HG03432 (cell line): Measurements from ENCODE around the gene DOCK3.
"Not testable (repeated sequence)": the region's sequence is repeated elsewhere in the genome, so short reads cannot be mapped to it uniquely, and the experiment has no call there.

Experiments used
- ATAC-seq: cut with Tn5 transposase; IDR thresholded peaks from one replicate; pipeline ENCODE4 v1.9.1; 2021; ENCODE audit warnings: mild to moderate bottlenecking, moderate library complexity; ENCODE audit not compliant: unreplicated experiment

The DOCK3 gene

DNA sequence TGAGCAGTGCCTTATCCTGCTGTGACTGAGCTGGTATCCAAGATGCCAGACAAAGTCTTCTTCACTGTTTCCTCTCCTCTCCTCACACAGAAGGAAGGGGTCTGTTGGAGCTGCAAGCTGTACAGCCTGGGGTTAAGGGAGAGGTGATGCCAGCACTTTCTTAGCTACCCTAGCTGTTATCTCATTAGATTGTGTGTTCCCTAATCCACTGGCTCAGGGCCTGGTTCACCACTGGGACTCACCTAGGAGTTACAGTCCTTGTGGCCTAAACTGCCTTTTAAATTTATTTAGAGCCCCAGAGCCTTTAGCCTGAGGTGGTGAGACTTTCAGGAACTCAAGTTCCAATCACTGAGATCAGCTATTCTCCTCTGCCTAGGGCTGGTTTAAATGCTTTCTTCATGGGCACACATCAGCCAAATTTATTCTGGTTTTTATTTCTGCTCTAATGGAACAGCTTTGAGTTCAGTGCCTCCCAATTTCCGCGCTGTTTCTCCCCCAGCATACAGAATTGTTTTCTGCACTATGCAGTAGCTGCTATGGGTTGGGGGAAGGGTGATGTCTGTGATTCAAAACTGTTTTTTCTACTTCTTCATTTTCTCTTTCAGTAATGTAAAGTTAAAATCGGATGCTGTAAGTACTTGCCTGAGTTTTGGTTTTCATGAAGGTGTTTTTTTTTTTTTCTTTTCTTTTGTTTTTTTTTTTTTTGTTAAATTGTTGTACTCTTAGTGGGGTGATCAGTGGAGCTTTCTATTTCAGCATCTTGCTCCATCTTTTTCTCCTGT lies 198.8 kb downstream of the DOCK3 start:
- ATAC-seq = peak; percentile 72

DNA sequence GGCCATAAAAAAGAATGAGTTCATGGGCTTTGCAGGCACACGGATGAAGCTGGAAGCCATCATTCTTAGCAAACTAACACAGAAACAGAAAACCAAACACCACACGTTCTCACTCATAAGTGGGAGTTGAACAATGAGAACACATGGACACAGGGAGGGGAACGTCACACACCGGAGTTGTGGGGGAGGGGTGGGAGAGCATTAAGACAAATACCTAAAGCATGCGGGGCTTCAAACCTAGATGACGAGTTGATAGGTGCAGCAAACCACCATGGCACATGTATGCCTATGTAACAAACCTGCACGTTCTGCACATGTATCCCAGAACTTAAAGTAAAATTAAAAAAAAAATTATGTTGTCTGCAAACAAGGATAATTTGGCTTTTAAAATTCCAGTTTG lies 200.1 kb downstream of the DOCK3 start:
- not testable (repeated sequence) for ATAC-seq

DNA sequence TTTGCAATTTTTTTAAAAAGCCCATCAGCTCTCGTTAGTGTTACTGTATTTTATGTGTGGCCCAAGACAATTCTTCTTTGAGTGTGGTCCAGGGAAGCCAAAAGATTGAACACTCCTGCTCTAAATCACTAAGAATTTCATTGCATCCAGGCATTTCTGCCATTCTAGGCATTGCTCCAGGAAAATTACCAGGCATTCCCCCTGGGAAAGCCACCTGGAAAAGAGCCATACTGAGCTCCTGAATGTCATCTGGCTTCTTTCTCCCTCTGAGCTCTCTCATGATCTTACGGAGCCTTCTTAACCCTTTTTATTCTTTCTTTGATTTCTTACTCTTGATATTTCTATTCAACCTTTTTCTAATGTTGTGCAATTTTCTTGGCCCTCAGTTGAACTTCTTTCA lies 202.2 kb downstream of the DOCK3 start:
- ATAC-seq = no peak

DNA sequence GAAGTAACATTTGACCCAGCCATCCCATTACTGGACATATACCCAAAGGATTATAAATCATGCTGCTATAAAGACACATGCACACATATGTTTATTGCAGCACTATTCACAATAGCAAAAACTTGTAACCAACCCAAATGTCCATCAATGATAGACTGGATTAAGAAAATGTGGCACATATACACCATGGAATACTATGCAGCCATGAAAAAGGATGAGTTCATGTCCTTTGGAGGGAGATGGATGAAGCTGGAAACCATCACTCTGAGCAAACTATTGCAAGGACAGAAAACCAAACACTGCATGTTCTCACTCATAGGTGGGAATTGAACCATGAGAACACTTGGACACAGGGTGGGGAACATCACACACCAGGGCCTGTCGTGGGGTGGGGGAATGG lies 208.0 kb downstream of the DOCK3 start:
- not testable (repeated sequence) for ATAC-seq

DNA sequence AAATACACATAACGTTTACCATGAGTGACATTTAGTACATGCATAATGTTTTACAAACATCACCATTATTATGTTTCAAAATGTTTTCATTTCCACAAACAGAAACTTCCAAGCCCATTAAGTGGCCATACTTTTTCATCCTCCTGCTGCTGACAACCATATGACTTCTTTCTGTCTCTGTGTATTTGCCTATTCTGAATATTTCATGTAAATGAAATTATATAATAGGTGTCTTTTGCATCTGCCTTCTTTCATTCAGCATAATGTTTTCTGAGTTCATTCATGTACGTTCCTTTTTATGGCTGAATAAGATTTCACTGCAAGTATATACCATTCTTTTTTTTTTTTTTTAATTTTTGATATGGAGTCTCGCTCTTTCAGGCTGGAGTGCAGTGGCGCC lies 209.0 kb downstream of the DOCK3 start:
- ATAC-seq = no peak

DNA sequence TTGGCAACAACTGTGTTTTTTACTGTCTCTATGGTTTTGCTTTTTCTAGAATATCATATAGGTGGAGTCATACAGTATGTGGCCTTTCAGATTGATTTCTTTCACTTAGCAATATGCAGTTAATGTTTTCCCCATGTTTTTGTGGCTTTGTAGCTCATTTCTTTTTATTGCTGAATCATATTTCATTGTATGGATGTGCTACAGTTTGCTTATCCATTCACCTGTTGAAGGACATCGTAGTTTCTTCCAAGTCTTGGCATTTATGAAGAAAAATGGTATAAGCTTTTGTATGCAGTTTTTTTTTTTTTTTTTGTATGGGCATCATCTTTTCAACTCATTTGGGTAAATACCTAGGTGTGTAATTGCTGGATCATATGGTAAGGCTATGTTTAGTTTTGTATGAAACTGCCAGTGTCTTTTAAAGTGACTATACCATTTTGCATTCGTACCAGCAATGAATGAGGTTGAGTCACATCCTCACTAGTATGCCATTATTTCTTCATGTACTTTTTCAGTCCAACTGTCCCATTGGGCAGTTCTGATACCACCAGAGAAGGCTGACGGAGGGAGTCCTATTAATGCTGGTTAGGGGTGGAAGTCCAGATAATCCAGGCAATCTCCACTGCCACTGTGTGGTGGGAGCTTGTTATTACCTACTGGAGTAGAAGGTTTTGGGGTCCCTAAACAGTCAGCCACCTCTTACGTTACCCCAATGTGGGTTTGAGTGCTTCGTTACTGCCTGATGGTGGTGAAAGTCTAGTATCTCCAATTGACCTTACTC lies 210.5 kb downstream of the DOCK3 start:
- ATAC-seq = no peak

DNA sequence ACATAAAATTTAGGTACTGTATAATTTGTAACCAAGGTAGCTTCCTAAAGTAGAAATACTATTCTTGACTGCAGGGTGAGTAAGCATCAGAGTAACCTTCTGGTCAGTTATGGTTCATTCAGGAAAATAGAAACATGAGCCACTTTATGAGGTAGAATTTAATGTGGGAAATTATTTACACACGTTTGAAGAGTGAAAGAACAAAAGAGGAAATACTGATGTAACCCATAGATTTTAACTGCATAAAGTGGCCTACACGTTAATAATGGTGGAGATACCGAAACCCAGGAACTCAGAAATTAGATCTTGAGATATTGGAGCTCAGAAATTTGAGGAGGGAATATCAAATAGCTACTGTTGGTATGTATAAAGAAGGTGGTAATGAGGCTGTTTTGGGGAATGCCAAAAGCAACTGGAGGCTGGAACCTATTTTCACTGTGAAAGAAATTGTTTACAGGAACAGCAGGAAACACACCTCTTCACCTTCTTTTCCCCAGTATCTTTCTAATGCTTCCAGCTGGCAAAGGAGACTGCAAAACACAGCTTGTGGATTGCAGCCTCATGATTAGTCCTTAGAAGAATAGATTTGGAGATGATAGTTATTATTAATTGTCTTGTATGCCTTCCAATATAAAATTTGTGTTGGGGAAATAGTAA lies 216.1 kb downstream of the DOCK3 start:
- no peak for ATAC-seq

DNA sequence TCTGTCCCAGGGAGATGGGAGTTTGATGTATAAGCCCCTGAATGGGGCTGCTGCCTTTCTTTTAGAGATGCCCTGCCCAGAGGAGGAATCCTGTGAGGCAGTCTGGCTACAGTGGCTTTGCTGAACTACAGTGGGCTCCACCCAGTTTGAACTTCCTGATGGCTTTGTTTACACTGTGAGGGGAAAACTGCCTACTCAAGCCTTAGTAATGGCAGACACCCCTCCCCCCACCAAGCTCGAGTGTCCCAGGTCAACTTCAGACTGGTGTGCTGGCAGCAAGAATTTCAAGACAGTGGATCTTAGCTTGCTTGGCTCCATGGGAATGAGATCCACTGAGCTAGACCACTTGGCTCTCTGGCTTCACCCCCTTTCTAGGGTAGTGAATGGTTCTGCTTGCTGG lies 226.4 kb downstream of the DOCK3 start:
- not testable (repeated sequence) for ATAC-seq

DNA sequence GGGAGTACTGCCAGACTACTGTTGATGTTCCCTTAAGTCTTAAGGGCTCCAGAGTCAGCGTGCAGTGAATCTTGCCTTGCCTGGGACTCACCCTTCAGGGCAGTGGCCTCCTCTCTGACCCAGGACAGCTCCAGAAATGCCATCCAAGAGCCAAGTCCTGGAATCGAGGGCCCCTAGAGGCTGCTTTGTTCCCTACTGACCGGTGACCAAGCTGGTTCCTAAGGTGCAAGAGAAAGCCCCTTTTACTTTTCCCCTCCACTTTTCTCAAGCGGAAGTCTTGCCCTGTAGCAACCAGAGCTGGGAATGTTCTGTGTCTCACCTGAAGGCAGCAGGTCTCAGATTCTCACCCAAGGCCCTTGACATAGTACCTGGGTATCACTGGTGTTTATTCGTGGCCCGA lies 238.0 kb downstream of the DOCK3 start:
- ATAC-seq = no peak

DNA sequence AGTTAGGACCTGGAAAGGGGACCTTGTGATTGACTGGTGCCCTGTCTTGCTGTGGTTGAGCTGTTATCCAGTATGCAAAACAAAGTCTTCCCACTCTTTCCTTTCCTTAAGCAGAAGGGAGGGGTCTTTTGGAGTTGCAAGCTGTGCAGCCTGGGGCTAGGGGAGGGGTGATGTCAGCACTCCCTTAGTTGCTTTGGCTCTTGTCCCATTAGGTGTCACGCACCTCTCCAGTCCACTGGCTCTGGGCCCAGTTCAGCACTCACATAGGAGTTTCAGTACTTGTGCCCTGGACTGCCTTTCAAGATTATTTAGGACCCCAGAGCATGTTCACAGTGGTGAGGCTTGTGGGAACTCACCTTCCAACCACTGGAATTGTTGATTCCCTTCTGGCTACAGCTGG lies 238.5 kb downstream of the DOCK3 start:
- no peak for ATAC-seq

DNA sequence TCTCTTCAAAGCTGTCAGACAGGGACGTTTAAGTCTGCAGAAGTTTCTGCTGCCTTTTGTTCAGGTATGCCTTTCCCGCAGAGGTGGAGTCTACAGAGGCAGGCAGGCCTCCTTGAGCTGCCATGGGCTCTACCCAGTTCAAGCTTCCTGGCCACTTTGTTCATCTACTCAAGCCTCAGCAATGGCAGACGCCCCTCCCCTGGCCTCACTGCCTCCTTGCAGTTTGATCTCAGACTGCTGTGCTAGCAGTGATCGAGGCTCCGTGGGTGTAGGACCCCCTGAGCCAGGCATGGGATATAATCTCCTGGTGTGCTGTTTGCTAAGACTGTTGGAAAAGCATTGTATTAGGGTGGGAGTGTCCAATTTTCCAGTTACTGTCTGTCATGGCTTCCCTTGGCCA lies 247.3 kb downstream of the DOCK3 start:
- ATAC-seq = not testable (repeated sequence)

DNA sequence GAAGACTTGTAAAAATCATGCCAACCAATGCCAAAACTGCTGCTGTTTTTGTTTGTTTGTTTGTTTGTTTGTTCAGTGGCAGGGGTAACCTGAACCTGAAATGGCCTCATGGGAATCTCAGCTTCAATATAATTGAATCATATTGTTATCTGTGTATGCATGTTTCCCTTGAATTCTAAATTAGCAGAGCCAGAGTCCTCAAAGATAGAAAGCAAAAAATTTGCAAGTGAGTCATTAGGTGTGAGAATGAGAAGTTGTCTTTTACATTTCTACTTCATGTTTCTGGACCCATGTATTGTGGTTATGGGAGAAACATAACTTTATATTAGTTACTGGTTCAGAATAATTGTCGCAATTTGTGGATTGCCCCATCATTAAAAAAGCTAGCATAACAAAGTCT lies 249.2 kb downstream of the DOCK3 start:
- ATAC-seq = no peak

DNA sequence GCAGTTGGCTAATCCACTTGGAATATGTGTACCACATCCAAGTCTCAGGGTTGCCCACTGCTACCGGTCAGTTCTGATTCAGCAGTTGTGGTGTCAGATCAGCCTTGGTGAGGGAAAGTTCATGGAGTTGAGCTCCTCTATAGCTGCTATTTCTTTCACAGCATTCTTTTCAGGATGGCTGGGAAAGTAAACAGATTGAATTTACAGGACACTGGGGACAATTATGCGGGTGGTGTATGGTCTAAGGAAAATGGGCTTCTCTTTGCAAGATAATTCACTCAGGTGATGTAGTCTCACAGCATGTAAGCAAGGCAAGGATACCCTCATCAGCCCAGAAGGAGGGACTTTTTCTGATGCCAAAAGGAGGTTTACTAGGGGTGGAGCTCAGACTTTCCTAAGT lies 249.9 kb downstream of the DOCK3 start:
- ATAC-seq = no peak

DNA sequence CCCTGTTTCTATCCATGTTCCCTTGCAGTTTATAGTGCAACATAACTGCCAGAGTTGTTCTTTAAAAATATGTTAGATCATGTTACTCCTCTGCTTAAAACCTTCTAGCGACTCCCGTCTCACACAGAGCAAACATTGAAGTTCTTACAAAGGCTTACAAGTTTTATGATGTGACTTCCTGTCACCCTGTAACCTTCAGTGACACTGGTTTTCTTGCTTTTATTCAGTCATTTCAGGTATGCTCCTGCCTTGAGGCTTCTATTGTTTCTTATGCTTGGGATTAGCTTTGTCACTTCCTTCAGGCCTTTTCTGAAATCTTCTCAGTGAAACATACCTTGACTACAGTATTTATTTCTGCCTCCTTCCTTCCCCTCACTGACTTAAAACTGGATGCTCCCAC lies 252.1 kb downstream of the DOCK3 start:
- ATAC-seq = no peak

DNA sequence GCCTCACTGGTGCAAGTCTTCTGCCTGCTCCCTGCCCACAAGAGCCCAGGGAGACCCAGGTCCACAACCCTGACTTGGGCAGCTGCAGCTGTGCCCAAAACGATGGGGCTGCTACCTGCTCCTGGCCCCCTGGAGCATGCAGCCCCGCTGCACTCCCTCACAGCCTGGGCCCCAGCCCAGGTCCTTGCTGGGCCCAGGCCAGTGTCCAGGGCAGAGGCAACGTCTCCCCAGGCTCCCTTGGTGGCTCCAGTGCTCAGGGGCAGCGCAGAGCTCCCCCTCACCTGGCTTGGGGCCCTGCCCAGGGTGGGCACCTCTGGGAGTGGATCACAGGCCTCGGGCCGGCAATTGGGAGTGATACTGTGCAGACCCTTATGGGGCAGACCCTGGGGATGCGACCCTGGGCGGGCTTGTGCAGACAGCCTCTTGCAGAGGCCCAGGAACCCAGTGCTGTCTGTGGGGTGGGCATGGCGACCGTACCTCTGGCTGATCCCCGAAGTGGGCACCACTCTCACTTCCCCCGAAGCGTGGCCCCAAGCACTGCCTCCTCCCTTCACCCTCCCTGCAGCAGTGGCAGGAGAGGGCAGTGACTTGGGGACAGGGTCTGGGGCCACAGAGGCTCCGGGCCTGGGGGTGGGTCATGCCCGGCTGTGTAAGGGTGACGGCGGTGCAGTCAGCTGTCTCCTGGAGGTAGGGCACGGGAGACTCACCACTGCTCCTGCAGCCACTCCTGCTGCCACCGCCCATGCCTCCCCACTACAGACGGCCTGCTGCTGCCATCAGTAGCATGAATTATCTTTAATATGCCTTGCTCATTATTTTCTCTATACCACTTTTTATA lies 255.9 kb downstream of the DOCK3 start:
- no peak for ATAC-seq

DNA sequence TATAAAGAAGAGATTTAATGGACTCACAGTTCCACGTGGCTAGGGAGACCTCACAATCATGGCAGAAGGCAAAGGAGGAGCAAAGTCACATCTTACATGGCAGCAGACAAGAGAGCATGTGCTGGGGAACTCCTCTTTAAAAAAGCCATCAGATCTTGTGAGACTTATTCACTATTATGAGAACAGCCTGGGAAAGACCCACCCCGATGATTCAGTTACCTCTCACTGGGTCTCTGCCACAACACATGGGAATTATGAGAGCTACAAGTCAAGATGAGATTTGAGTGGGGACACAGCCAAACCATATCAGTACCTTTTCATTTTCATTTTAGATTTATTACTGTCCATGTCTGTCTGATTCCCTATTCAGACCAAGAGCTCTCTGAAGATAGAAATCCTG lies 258.2 kb downstream of the DOCK3 start:
- not testable (repeated sequence) for ATAC-seq

DNA sequence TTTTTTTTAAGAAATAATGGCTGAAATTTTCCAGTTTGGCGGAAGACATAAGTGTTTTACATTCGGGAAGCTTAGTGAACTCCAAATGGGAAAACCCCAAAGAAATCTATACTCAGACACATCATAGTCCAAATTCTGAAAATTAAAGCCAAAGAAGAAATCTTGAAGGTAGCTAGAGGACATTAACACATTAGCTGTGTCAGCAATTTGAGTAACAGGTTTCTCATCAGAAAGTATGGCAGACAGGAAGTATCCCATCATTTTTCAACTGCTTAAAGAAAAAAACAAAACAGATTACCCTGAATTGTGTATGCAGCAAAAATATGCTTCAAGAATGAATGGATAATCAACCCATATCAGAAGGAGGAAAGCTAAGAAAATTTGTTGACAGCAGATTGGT lies 261.7 kb downstream of the DOCK3 start:
- no peak for ATAC-seq

DNA sequence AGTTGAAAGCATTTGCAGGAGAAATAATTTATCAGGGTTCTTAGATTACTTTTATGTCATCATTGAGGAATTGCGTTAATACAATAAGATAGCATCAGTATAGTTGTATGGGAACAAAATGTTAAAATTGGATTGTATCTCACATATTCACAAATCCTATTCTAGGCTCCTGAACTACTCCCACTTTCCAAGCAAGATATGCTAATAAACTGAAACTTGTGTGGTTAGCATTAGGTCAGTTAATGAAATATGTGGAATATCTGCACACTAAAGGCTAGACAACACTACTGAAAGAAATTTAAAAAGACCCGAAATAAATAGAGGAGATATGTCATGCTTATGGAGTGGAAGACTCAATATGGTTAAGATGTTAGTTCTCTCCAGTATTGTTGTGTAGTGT lies 272.7 kb downstream of the DOCK3 start:
- no peak for ATAC-seq

DNA sequence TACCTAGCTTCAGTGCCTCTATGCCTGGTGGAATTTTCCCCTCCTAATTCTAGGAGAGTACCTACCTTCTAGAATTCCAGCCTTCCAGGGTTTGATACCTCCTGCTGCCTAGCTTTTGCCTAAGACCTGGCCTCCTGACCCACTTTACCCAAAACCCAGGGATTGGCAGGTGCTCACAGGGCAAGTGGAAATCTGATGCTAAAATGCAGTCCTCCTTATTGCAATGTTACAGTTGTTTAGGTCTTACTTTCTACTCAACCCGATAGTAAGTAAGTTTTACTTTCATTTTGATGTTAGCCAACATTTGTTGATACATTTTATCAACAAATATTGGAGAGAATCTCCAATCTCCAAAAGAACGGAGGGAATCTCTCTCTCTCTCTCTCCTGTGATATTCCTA lies 275.9 kb downstream of the DOCK3 start:
- peak; percentile 53 for ATAC-seq

DNA sequence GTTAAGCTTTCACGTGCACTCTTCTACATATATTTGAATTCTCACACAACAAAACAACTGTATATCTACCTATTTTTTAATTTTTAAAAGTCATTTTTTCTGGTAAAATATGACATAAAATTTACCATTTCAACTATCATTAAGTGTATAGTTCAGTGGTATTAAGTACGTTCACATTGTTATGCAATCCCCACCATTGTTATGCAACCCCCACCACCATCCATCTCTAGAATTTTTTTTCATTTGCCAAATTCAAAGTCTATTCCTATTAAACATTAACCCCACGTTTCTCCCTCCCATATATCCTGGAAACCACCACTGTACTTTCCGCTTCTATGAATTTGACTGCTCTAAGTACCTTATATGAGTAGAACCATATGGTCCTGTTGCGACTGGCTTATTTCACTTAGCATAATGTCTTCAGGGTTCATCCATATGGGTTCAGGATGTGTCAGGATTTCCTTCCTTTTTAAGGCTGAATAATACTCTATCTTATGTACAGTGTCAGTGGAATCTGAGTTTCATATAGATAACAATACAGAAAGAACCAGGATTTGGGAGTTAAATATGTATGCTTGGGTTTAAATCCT lies 279.2 kb downstream of the DOCK3 start:
- no peak for ATAC-seq

DNA sequence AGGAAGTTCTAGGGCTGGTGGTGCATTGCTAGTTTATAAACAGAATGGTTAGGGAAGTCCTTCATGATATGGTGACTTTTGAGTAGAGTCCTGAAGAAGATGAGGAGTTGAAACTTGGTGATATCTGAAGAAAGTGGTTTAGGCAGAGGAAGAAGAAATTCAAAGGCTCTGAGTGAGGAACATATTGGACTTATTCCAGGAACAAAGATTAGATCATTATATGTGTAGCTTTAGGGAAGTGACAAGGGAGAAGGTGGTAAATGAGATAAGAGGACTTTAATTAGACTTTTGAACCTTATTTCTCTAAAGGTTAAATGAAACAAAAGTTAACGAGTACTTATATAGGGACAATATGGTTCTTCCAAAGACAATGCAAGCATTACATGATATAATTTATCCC lies 286.7 kb downstream of the DOCK3 start:
- no peak for ATAC-seq
